ENCODE measurements around the gene NRXN3. TPM values are rescaled to one million over a fixed set of nuclear protein-coding genes. Genes with fewer than 3 reads are reported as not detected.

NRXN3 gene
- total and polyA plus RNA-seq, 2 of the 13 experiments (the other 11 are each of a cell fraction or from before 2014, with no cell fraction given), result 0.03 TPM; not detected in 1

GRCh38 chr14:79706382-79706781 lies 1536.2 kb downstream of the NRXN3 start:
- H3K27ac ChIP-seq (ENCODE audit: extremely low read length, insufficient read depth, low read length), result no peak overlapping the region
- H2AFZ ChIP-seq (ENCODE audit: low read length), result no peak overlapping the region
- POLR2A ChIA-PET, result no interaction called here
- H3K36me3 ChIP-seq (replicated peaks in 1 of 2; ENCODE audit: control insufficient read depth in 1 of 2, insufficient read depth in 2 of 2, low read length in 2 of 2), result no peaks in the 10 kb centered on the region
- no peak overlapping the region for H3K9ac ChIP-seq (ENCODE audit: insufficient read depth, low read depth, low read length)
- no peak for ATAC-seq
- H3K9me3 ChIP-seq (ENCODE audit: low read length), result peaks cover 80% of the 10 kb centered on the region
- no peak for FAIRE-seq
- DNase-seq (ENCODE audit: low spot score), result no peak
- CTCF ChIA-PET (ENCODE audit: low intra/inter-chr PET ratio, low total read pairs), result no interaction called here
- no peak for TF ChIP-seq PLRG1 (conservative IDR thresholded peaks at IDR 0.05)
- TF ChIP-seq ZNF800 (CRISPR knock-in tag; IDR thresholded peaks at IDR 0.05), result no peak
- 0 out of 4 replicates have a peak, but pooled peaks of 1 of the 2 experiments have one; percentile 16 for TF ChIP-seq MAFK (conservative IDR thresholded peaks at IDR 0.05 in 1 of 2, IDR thresholded peaks at IDR 0.05 in 1 of 2; ENCODE audit: low read length in 2 of 2)
- TF ChIP-seq ADNP (CRISPR knock-in tag; IDR thresholded peaks at IDR 0.05), result no peak
- no peak for TF ChIP-seq TAF15 (IDR thresholded peaks at IDR 0.05; ENCODE audit: low read depth, low read length, poor library complexity, severe bottlenecking)
- 6% methylated on average over 2 of the region's 2 CpGs for WGBS (ENCODE audit: low lambda C conversion rate)
- BruUV-seq (replicated peaks), result no TSS peak
- no peaks in the 10 kb centered on the region for H3K27me3 ChIP-seq (ENCODE audit: control insufficient read depth in 1 of 2, insufficient read depth in 2 of 2, low read length in 2 of 2)
- no peaks in the 10 kb centered on the region for H3K79me2 ChIP-seq (ENCODE audit: insufficient read depth, low read length)
- no peaks in the 10 kb centered on the region for H4K20me1 ChIP-seq (ENCODE audit: insufficient read depth, low read length)
- H3K4me1 ChIP-seq (ENCODE audit: insufficient read depth, low read length), result no peaks in the 10 kb centered on the region
- no peak overlapping the region for H3K4me3 ChIP-seq (replicated peaks in 1 of 3; ENCODE audit: insufficient read depth in 1 of 3, low read depth in 2 of 3, low read length in 3 of 3)
- intact Hi-C loops (cut with micrococcal nuclease; ENCODE audit: unreplicated experiment) (no loop called here), in situ Hi-C loops (cut with HindIII; ENCODE audit: extremely low pct_ligation_motif_present, low pct_unique_long_range_greater_than_20kb) (no loop called here)
- H3K4me2 ChIP-seq (ENCODE audit: low read depth, low read length), result no peak overlapping the region

Data from HepG2 (cell line).